ENCODE data around the gene AFAP1L2.

AFAP1L2 gene

GRCh38 chr10:114370199-114370598 is 34.1 kb downstream of the AFAP1L2 start:
- H3K27ac ChIP-seq = no peak overlapping the region
- no peak for TF ChIP-seq CTCF (conservative IDR thresholded peaks at IDR 0.05)

- H3K27ac ChIP-seq = no peak overlapping the region
- no peak for TF ChIP-seq CTCF (conservative IDR thresholded peaks at IDR 0.05)
These were observed 36.3 kb downstream of the AFAP1L2 start for GRCh38 chr10:114368057-114368391.

DNA sequence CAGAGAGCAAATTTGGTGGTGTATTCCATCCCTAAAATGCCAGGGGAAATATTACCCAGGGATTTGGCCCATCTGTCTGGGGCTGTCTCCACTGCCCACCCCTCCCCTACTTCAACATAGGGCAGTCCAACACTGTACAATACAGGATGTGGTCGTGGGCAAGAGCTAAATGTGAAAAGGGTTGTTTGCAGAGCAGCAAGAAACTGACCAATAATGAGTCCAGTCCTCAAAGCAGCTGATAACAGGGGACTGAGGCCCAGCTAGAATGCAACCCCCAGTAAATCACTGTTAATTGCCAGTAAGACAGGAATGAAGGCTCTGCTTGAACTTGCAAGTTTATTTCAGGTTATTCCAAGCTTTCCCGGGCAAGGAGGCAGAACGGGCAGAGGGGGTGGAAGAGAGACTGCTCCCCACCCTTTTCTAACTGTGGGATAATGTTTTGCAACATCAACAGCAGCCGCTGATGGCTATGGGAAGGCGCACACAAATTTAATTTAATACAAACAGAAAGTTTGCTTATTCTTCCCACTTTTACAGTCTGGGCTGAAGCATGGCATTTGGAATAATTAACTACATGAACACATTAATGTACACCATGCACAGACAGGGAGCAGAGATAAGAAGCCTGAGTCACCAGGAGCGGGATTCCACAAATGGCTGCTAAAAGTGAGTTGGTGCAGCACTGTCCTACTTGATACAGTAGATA is 36.8 kb downstream of the AFAP1L2 start:
- no peak overlapping the region for H3K27ac ChIP-seq
- no peak for TF ChIP-seq CTCF (conservative IDR thresholded peaks at IDR 0.05)

GRCh38 chr10:114364726-114365125 is 39.6 kb downstream of the AFAP1L2 start:
- TF ChIP-seq CTCF (conservative IDR thresholded peaks at IDR 0.05) = no peak
- no peak overlapping the region for H3K27ac ChIP-seq

GRCh38 chr10:114363745-114364454 is 40.4 kb downstream of the AFAP1L2 start:
- no peak for TF ChIP-seq CTCF (conservative IDR thresholded peaks at IDR 0.05)
- H3K27ac ChIP-seq = no peak overlapping the region

GRCh38 chr10:114362826-114363355 is 41.4 kb downstream of the AFAP1L2 start:
- H3K27ac ChIP-seq = no peak overlapping the region
- no peak for TF ChIP-seq CTCF (conservative IDR thresholded peaks at IDR 0.05)

DNA sequence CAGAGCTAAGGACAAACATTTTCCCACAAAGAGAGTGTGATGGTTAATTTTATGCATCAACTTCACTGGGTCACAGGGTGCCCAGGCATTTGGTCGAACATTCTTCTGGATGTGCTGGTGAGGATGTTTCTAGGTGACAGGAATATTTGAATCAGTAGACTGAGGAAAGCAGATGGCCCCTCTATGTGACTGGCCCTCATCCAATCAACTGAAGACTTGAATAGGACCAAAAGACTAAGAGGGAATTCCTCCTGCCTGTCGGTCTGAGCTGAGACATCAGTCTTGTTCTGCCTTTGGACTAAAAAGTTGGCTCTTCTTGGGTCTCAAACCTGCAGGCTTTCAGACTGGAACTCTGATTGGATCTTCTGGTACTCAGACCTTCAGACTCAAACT is 44.4 kb downstream of the AFAP1L2 start:
- no peak overlapping the region for H3K27ac ChIP-seq
- no peak for TF ChIP-seq CTCF (conservative IDR thresholded peaks at IDR 0.05)

Measured in VCaP (cell line).